NCI-H446 (cell line): ENCODE results near the gene N4BP3.

Experiments used
- DNase-seq, 2 experiments: peaks; one replicate each; lab custom pipeline; 2025; lab: John Stamatoyannopoulos, UW

N4BP3 gene

GRCh38 chr5:178150977-178151734 is 37.8 kb downstream of the N4BP3 start:
- no peak for DNase-seq

GRCh38 chr5:178152491-178153444 is 39.4 kb downstream of the N4BP3 start:
- no peak for DNase-seq

GRCh38 chr5:178153530-178154340 is 40.4 kb downstream of the N4BP3 start, which contains the start of gene NHP2:
TSS of gene NHP2 (minus strand) at chr5:178153885. CDS start at chr5:178153817, 68 bp downstream.
- peak; percentile 95 to 99 for DNase-seq

- no peak for DNase-seq
These were observed 41.7 kb downstream of the N4BP3 start for GRCh38 chr5:178155065-178155464.

GRCh38 chr5:178160176-178160575 is 46.8 kb downstream of the N4BP3 start:
- no peak for DNase-seq

GRCh38 chr5:178162481-178162880 is 49.1 kb downstream of the N4BP3 start:
- no peak for DNase-seq

- peak; percentile 50 to 87 for DNase-seq
These were observed 50.7 kb downstream of the N4BP3 start for GRCh38 chr5:178163772-178164735.

- no peak for DNase-seq
These were observed 52.2 kb downstream of the N4BP3 start for GRCh38 chr5:178165581-178165980.

- no peak for DNase-seq
These were observed 57.1 kb downstream of the N4BP3 start for GRCh38 chr5:178170455-178170854.

- DNase-seq, result no peak
These were observed 61.1 kb downstream of the N4BP3 start for GRCh38 chr5:178174456-178174855.
